Esophagus squamous epithelium (tissue), 4 donors: Measurements from ENCODE around the gene SLC13A2.

ENCODE experiments used
- CTCF ChIP-seq, 6 experiments: fragments of 450-650 bp in 4 of 6; fragments of 200-600 bp in 2 of 6; sonication (generic) in 2 of 6; IDR thresholded peaks; one replicate each; pipeline ENCODE4 v1.5.1; 2016 to 2019; ENCODE audit warnings: antibody characterized with exemption in 6 of 6, mild to moderate bottlenecking in 4 of 6, moderate library complexity in 4 of 6
- POLR2A ChIP-seq, 4 donors: fragments of 450-650 bp; IDR thresholded peaks; one replicate each; pipeline ENCODE4 v1.6.1; 2017; ENCODE audit warnings: antibody characterized with exemption in 4 of 4, mild to moderate bottlenecking in 4 of 4, moderate library complexity in 3 of 4

GRCh38 chr17:28493460-28493859 lies 20.0 kb downstream of the SLC13A2 start:
- TF ChIP-seq CTCF (IDR thresholded peaks at IDR 0.05) (no peak), POLR2A (IDR thresholded peaks at IDR 0.05) (no peak)
